DOHH2 (cell line): ENCODE data around the gene METTL1.

Experiments used
- H3F3A ChIP-seq: fragments of 200-600 bp; sonication (generic), shearing (Covaris generic); 2 replicates; pipeline ENCODE4 v1.6.0; 2016; ENCODE audit warnings: antibody characterized with exemption, mild to moderate bottlenecking; ENCODE audit not compliant: control insufficient read depth, insufficient read depth
- H3K27ac ChIP-seq: fragments of 200-600 bp; sonication (generic); 2 replicates; pipeline ENCODE4 v1.5.1; 2014; ENCODE audit warnings: low read depth, mild to moderate bottlenecking, low read length, moderate library complexity
- H3K27me3 ChIP-seq: fragments of 200-600 bp; sonication (generic); 2 replicates; pipeline ENCODE4 v1.6.1; 2014; ENCODE audit warnings: mild to moderate bottlenecking, low read length, mixed read lengths; ENCODE audit not compliant: control insufficient read depth
- H3K36me3 ChIP-seq: fragments of 200-600 bp; sonication (generic); 2 replicates; pipeline ENCODE4 v1.6.1; 2014; ENCODE audit warnings: mild to moderate bottlenecking, low read length, moderate library complexity, mixed read lengths; ENCODE audit not compliant: control insufficient read depth
- H3K4me1 ChIP-seq: fragments of 200-600 bp; sonication (generic); 2 replicates; pipeline ENCODE4 v1.6.1; 2014; ENCODE audit warnings: mild to moderate bottlenecking, low read length, mixed read lengths; ENCODE audit not compliant: control insufficient read depth
- H3K4me2 ChIP-seq: fragments of 200-600 bp; sonication (generic); 2 replicates; pipeline ENCODE4 v1.6.0; 2014; ENCODE audit warnings: mild to moderate bottlenecking, low read length, moderate library complexity
- H3K4me3 ChIP-seq: fragments of 200-600 bp; sonication (generic); 2 replicates; pipeline ENCODE4 v1.5.1; 2014; ENCODE audit warnings: mild to moderate bottlenecking, low read length, mixed read lengths
- H3K79me2 ChIP-seq: fragments of 200-600 bp; sonication (generic); 2 replicates; pipeline ENCODE4 v1.6.1; 2014; ENCODE audit warnings: mild to moderate bottlenecking, low read length, mixed read lengths; ENCODE audit not compliant: control insufficient read depth
- H3K9me2 ChIP-seq: fragments of 200-600 bp; sonication (generic); replicated peaks from 2 replicates; pipeline ENCODE4 v1.6.1; 2014; ENCODE audit warnings: mild to moderate bottlenecking, low read length, mixed read lengths; ENCODE audit not compliant: control insufficient read depth
- H3K9me3 ChIP-seq: fragments of 200-600 bp; sonication (generic); 2 replicates; pipeline ENCODE4 v1.6.1; 2014; ENCODE audit warnings: antibody characterized with exemption, low read length, mixed read lengths; ENCODE audit not compliant: control insufficient read depth, insufficient read depth
- H4K20me1 ChIP-seq: fragments of 200-600 bp; sonication (generic); 2 replicates; pipeline ENCODE4 v1.6.0; 2014; ENCODE audit warnings: low read depth, mild to moderate bottlenecking, antibody characterized with exemption, low read length, moderate library complexity; ENCODE audit not compliant: control insufficient read depth, insufficient read depth
- CTCF ChIP-seq: fragments of 200-600 bp; sonication (generic); IDR thresholded peaks from one replicate; pipeline ENCODE4 v1.5.1; 2014; ENCODE audit warnings: antibody characterized with exemption, mild to moderate bottlenecking, low read depth, low read length; ENCODE audit not compliant: poor library complexity, severe bottlenecking
- EZH2phosphoT487 ChIP-seq: fragments of 200-600 bp; sonication (generic); IDR thresholded peaks from 2 replicates; pipeline ENCODE4 v1.6.1; 2017; ENCODE audit warnings: borderline replicate concordance, mild to moderate bottlenecking, antibody characterized with exemption, low read length, moderate library complexity, mixed read lengths

Gene METTL1

DNA sequence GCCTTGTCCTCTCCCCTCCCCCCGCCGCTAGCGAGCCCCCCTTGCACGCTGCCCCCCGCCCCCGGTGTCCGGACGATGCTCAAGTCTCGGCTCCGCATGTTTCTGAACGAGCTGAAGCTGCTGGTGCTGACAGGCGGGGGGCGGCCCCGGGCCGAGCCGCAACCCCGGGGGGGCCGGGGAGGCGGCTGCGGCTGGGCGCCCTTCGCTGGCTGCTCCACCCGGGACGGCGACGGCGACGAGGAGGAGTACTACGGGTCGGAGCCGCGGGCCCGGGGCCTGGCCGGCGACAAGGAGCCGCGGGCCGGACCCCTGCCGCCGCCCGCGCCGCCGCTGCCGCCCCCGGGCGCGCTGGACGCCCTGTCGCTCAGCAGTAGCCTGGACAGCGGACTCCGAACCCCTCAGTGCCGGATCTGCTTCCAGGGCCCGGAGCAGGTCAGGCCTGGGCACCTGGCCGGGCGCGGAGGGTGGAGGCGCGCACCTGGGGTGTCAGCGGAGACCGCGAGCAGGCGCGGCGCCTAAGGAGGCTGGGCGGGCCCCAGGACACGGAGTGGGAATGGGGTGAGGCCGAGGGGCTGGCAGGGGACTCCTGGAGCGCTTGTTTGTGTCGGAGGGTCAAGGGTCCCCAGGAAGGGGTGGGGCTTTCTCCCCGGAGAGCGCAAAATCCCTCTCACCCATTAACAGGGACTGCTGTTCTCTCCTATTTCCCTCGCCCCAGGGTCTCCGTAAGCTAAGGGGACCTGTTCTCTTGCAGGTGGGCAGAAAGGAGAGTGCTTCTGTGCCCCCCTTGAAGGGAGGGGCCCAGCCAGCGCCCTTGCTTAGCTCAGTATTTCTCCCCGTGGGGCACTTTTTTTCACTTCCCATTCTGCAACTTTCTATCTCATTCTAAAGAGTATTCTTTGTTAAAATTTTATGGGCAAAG, 16.2 kb downstream of the METTL1 start:
- Histone ChIP-seq H3F3A (peaks cover 19% of the 10 kb centered on the region), H3K9me3 (no peaks in the 10 kb centered on the region), H3K9me2 (no peaks in the 10 kb centered on the region), H3K79me2 (peaks cover 70% of the 10 kb centered on the region), H3K4me3 (peak overlapping the region; percentile 88), H3K36me3 (peaks cover 57% of the 10 kb centered on the region), H4K20me1 (peaks cover 13% of the 10 kb centered on the region; the same call in 1 of the 2 replicates), H3K27me3 (no peaks in the 10 kb centered on the region), H3K4me2 (peak overlapping the region; percentile 96), H3K27ac (peak overlapping the region; percentile 79), H3K4me1 (peaks cover 46% of the 10 kb centered on the region)
- TF ChIP-seq EZH2phosphoT487 = no peak
- no peak for TF ChIP-seq CTCF

DNA sequence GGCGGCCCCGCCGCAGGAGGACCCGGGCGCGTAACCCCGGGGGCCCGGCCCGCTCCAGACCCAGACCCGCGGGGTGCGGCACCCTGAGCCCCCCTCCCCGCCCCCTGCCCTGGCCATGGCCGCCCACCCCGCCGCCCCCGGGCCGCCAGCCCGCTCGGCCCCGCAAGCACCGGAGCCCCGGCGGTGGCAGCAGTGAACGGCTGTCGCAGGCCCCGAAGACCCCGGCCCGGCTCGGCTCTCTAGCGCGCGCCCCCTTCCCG, 16.8 kb downstream of the METTL1 start:
- Histone ChIP-seq H3K27ac (no peak overlapping the region), H3K4me1 (peaks cover 52% of the 10 kb centered on the region), H4K20me1 (peaks cover 7% of the 10 kb centered on the region; the same call in 1 of the 2 replicates), H3K36me3 (peaks cover 57% of the 10 kb centered on the region), H3K4me2 (peak overlapping the region; percentile 96; the same call in 1 of the 2 replicates), H3K9me3 (no peaks in the 10 kb centered on the region), H3K4me3 (peak overlapping the region; percentile 88), H3K9me2 (no peaks in the 10 kb centered on the region), H3K27me3 (no peaks in the 10 kb centered on the region), H3F3A (peaks cover 19% of the 10 kb centered on the region), H3K79me2 (peaks cover 70% of the 10 kb centered on the region)
- TF ChIP-seq EZH2phosphoT487 (no peak), CTCF (no peak)

DNA sequence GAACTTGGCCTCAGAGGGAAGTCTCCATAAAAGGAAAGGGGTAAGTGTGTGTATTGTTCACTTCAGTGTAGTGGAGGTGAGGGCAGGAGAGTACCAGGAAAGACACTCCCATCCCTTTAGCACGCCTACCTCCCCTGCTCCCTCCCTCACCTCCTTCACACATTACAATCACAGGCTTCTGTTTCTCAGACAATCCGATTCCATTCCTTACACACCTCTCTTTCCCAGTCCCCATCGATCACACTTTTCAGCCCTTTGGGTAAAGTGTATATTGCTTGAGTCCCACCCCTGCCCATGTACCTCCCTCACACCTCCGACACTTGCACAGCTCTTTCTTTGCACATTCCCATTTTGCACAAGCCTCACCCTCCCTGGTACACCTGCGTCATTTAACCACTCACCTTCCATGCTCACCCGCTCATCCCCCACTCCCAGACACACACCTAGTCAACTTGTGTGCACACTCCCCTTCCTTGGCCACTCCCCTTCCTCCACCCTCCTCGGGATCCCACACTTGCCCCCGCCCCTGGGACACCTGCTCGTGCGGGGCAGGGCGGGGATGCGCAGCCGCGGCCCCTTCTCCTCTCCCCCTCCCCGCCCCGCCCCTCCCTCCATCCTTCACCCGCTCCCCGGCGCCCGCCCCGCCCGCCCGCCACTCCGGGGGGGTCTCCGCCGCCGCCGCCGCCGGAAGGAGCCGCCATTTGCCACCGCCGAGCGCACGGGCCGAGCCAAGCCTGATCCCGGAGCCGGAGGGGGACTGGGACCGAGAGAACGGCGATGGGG, 17.3 kb downstream of the METTL1 start, which contains the start of gene MARCHF9:
Gene MARCHF9, plus strand, starts transcription at position 693 of the 783 bp plus-strand sequence. CDS start 426 bp downstream, outside the sequence.
- H3K27me3 ChIP-seq = no peaks in the 10 kb centered on the region
- H3K36me3 ChIP-seq = peaks cover 56% of the 10 kb centered on the region
- peak within 1 kb of the TSS; percentile 79 for H3K27ac ChIP-seq
- H3K9me3 ChIP-seq = no peaks in the 10 kb centered on the region
- H3K79me2 ChIP-seq = peaks cover 69% of the 10 kb centered on the region
- H3K9me2 ChIP-seq = no peaks in the 10 kb centered on the region
- H3F3A ChIP-seq = peaks cover 19% of the 10 kb centered on the region
- peak within 1 kb of the TSS; percentile 96 for H3K4me2 ChIP-seq
- peak within 1 kb of the TSS; percentile 88 for H3K4me3 ChIP-seq
- H3K4me1 ChIP-seq = peaks cover 52% of the 10 kb centered on the region
- no peak for TF ChIP-seq CTCF
- peaks cover 2% of the 10 kb centered on the region; the same call in 1 of the 2 replicates for H4K20me1 ChIP-seq
